ENCODE results near the gene ABCB10.
A peak's percentile ranks its signal among the peaks of the same experiment; 100 is the strongest.

Gene ABCB10

DNA sequence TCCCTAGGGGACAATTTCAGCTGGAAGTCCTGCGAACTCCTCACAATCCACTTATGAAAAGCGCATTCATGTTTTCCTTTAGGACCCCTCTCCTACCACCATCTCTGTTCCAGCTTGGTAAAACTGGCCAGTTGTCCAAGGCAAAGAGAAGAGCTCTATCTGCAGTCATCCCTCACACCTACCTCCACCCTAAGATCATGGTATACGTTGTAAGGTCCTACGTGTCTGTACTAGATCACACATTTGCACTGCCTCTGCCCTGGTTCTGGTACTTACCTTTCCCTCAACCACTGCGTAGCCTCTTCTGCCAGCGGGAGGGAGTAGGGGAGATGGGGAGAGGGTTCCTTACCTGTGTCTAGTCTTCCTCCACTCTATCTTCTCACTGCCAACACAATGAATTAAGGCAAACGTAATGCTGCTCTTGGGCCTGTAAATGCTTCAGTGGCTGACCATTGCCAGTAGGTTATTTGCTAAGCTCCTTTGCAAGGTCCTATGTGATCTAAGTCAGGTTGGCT, 49.6 kb downstream of the ABCB10 start:
- H3K4me3 ChIP-seq (ENCODE audit: low read depth, low read length), result peak overlapping the region; percentile 97
- TF ChIP-seq CTCF (IDR thresholded peaks at IDR 0.05; ENCODE audit: low read depth, low read length), result no peak

- TF ChIP-seq CTCF (IDR thresholded peaks at IDR 0.05; ENCODE audit: low read depth, low read length), result no peak
Measured at GRCh38 chr1:229507951-229508822, 50.3 kb downstream of the ABCB10 start, which contains the start of gene NUP133. Gene NUP133, minus strand, starts transcription at chr1:229508341. Its CDS starts 92 bp downstream, at chr1:229508249.

DNA sequence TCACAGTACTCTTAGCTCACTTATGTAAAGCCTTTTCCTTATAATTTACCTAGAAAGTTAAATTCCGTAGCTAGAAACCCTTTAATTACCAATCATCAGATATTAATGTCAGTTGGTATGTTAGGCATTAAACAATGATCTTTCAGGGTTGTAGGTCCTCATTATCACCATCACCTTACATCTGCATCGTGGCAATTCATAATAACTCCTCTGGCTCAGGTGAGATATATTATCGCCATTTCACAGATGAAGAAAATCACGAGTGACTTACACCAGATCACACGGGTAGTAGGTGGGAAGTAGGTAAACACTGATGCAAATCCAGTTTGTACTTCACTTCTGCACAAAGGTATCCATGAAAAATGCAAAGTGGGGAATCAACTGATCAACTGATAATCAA, 51.0 kb downstream of the ABCB10 start:
- peak overlapping the region; percentile 97 for H3K4me3 ChIP-seq (ENCODE audit: low read depth, low read length)
- TF ChIP-seq CTCF (IDR thresholded peaks at IDR 0.05; ENCODE audit: low read depth, low read length), result no peak

More at GRCh38 chr1:229507951-229508822, 50.3 kb downstream of the ABCB10 start, which contains the start of gene NUP133:
- peak within 1 kb of the TSS; percentile 97 for H3K4me3 ChIP-seq (ENCODE audit: low read depth, low read length)

- TF ChIP-seq CTCF (IDR thresholded peaks at IDR 0.05; ENCODE audit: low read depth, low read length), result no peak
- H3K4me3 ChIP-seq (ENCODE audit: low read depth, low read length), result peak overlapping the region; percentile 97; the same call in 1 of the 2 replicates
Measured at GRCh38 chr1:229506633-229507032, 51.9 kb downstream of the ABCB10 start.

DNA sequence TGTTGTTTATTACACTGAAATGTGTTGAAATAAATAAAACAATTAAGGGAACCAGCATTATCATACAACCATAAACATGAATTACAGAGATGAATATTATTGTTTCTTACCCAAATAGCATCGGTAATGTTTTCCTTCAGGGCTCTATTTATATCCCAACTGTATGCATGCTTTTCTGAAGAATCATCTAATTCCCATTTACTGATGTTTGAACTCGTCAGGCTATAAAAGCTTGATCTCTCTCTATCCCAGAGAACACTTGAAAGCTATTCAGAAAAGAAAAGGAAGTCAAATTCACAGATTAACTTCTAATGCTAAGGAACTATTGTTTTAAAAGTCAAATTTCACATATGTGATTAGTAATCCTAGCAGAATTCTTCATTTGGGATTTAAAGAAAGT, 62.7 kb downstream of the ABCB10 start:
- no peak for TF ChIP-seq CTCF (IDR thresholded peaks at IDR 0.05; ENCODE audit: low read depth, low read length)
- no peak overlapping the region for H3K4me3 ChIP-seq (ENCODE audit: low read depth, low read length)

DNA sequence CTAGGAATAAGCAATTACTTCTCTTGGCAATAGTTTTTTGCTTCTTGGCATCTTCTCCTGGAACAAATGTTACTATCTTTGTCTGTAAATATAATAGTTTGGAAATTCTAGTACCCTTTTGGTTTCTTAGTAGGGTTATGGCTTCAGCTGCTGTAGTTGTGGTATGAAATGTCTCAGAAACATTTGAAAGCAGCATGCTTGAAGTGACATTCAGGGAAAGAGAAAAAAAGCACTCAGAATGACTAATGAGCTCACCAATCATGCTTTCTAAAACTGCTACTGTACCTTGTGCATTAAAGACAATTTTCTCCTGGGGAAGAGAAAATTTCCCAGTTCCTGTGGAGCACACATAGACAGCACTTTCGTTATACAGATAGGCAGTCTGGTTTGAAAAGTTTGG, 71.3 kb downstream of the ABCB10 start:
- TF ChIP-seq CTCF (IDR thresholded peaks at IDR 0.05; ENCODE audit: low read depth, low read length), result no peak

GRCh38 chr1:229485318-229485717, 73.2 kb downstream of the ABCB10 start:
- TF ChIP-seq CTCF (IDR thresholded peaks at IDR 0.05; ENCODE audit: low read depth, low read length), result no peak
- H3K4me3 ChIP-seq (ENCODE audit: low read depth, low read length), result no peak overlapping the region

More for the DNA sequence above, 71.3 kb downstream of the ABCB10 start:
- no peak overlapping the region for H3K4me3 ChIP-seq (ENCODE audit: low read depth, low read length)
